HT1080 (cell line): Measurements from ENCODE around the gene CCDC102A. TPM values are rescaled to one million over a fixed set of nuclear protein-coding genes. Genes with fewer than 3 reads are reported as not detected.
"Not testable (repeated sequence)": the region's sequence is repeated elsewhere in the genome, so short reads cannot be mapped to it uniquely, and the experiment has no call there.

Experiments used
- DNase-seq: peaks from one replicate; pipeline ENCODE4 v3.0.0-alpha.2; 2015; ENCODE audit warnings: low read depth
- total RNA-seq: library from RNA; depleted of rRNA; stranded (reverse); fragments of >200 nt; shearing (Covaris generic); gene quantifications from 2 replicates; pipeline ENCODE4 v1.2.3, GENCODE V29; 2014

The CCDC102A gene
- total RNA-seq, 1 experiment from 2014 or later, result 13.7 TPM

DNA sequence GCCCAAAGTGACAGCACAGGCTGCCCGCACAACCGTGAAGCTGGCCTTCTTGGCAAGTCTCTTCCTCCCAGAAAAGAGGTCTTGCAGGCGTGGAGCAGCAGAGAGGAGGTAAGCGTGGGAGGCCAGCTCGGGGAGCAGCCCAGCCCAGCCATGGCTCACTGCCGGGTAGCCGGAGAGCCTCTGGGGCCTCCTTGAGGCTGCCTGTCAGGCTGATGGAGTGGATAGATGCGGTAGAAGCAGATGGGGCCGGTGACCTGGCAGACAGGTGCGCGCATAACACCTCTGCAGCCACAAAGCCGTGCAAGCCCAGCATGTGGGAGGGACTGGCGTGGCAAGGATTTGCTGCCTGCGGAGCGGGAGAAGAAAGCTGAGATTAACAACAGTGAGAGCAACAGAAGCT, 33.0 kb downstream of the CCDC102A start:
- no peak for DNase-seq

DNA sequence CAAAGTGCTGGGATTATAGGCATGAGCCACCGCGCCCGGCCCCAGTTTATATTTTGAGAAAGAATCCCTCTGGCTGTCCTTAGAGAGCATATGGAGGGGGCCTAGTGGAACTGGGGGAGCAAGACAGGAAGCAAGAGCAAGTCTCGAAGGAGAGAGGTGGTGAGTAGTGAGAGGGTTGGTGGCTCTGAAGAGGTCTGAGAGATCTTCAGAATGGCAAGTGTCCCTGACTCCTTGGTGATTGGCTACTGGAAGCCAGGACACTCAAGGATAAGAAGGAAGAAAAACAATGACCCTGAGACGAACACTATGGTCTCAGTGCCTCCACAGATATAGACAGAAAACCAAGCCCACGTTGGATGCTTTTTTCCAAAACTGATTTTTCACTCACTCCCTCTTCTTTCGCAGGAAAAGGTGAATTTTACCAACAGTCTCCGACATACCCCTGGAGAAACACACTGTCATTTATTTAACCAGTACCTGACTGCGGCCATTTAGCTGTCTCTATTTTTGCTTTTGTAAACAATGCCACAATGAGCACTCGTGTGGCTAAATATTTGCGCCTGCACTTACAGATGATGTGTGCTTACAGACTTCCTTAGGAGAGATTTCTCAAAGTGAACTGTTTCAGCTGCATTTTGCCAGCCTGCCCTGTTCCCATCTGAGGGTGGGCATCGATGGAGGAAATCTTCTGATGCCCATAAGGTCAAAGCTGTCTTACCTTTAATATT, 34.2 kb downstream of the CCDC102A start:
- no peak for DNase-seq

DNA sequence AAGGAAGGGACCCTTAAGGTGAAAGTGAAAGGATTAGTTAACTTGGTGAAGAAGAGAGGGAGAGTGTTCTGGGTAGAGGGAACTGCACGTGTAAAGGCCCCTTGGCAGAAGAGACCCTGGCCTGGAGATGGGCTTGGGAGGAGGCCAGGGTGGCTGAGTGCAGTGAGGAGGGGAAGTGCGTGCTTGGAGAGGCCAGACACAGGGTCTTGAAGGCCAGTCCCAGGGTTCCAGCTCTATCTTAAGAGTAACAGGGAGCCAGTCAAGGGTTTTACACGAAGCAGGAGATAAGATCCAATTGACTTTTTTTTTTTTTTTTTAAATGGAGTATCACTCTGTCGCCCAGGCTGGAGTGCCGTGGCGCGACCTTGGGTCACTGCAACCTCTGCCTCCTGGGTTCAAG, 34.9 kb downstream of the CCDC102A start:
- DNase-seq, result no peak

DNA sequence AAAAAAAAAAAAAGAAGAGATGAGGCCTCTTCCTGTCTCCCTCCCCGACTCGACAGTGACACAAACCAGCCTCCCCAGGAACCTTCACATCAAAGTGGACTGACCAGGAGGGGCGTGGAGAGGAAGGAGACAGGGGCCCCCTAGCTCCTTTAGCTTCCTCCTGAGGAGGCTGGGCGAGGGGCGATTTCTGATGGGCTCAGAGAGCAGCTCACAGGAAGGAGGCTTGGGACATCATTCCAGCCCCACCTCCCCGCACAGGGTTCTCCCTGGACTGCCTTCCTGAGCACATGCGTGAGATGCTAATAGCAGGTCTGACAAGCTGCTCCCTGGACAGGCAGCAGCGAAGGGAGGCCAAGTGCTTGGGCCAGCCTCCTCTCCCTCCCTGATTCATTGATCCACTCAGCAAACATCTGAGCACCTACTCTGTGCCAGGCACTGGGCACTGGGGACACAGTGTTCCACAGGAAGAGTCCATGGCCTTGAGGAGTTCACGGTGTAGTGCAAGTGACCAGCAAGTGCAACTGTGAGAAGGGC, 35.7 kb downstream of the CCDC102A start:
- no peak for DNase-seq

DNA sequence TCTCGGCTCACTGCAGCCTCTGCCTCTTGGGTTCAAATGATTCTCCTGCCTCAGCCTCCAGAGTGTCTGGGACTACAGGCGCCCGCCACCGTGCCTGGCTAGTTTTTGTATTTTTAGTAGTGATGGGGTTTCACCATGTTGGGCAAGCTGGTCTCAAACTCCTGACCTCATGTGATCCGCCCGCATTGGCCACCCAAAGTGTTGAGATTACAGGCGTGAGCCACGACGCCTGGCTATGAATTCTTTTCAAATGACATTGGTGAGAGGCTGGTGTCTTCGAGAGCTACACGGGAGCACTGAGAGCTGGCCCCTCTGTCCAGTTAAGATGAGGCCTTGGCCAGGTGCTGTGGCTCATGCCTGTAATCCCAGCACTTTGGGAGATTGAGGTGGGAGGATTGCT, 36.4 kb downstream of the CCDC102A start:
- DNase-seq, result not testable (repeated sequence)

DNA sequence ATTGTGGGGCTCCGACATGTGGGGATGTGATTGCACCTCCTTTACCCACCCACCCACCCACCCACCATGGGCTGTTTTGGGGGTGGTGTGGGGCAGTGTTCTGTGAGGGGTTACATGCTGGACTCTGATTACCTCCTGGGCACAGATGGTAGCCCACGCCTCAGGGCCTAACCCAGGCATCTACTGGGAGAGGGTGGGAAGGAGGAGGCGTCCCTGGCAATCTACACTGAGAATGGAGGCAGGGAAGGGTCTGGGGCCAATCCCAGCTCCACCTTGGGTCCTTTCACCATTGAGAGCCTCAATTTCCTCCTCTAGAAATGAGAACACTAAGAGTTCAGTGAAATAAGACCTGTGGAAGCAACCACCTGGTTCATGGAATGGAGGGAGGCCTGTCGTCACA, 38.3 kb downstream of the CCDC102A start:
- DNase-seq, result no peak

DNA sequence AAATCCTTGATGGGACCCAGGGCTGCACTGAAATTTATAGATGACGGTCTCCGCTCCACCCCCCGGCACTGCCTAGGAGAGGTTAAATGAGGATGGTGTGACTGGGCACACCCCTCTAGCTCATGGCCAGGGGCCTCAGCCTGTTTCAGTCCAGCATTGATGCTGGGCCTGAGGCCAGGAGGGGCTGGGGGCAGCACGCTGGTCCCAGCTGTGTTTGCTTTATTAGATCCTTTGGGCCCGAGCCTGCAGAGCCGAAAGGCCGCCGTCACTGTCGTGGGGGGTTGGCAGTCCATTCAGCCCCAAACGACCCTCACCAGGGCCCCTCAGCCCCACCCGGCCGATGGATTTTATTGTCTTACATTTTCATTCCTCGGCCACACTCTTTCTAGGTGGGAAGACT, 39.2 kb downstream of the CCDC102A start:
- no peak for DNase-seq

DNA sequence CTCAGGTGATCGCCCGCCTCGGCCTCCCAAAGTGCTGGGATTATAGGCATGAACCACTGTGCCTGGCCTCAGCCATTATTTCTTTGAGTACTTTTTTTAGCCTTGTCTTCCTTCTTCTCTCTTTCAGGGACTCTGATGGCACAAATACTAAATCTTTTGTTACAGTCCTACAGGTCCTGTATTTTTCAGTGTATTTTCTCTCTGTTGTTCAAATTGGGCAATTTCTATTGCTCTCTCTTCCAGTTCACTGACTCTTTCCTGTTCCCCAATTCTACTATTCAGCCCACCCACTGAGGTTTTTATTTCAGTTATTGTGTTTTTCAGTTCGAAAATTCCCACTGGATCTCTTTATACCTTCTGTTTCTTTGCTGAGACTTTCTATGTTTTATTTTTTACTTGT, 42.6 kb downstream of the CCDC102A start:
- no peak for DNase-seq

DNA sequence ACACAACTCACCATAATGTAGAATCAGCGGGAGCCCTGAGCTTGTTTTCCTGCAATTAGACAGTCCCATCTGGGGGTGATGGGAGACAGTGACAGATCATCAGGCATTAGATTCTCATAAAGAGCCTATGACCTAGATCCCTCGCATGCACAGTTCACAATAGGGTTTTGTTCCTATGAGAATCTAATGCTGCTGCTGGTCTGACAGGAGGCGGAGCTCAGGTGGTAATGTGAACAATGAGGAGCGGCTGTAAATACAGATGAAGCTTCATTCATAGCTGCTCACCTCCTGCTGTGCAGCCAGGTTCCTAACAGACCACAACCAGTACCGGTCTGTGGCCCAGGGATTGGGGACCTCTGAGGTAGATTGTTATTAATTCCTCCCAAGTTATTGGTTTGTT, 47.1 kb downstream of the CCDC102A start:
- DNase-seq, result no peak

DNA sequence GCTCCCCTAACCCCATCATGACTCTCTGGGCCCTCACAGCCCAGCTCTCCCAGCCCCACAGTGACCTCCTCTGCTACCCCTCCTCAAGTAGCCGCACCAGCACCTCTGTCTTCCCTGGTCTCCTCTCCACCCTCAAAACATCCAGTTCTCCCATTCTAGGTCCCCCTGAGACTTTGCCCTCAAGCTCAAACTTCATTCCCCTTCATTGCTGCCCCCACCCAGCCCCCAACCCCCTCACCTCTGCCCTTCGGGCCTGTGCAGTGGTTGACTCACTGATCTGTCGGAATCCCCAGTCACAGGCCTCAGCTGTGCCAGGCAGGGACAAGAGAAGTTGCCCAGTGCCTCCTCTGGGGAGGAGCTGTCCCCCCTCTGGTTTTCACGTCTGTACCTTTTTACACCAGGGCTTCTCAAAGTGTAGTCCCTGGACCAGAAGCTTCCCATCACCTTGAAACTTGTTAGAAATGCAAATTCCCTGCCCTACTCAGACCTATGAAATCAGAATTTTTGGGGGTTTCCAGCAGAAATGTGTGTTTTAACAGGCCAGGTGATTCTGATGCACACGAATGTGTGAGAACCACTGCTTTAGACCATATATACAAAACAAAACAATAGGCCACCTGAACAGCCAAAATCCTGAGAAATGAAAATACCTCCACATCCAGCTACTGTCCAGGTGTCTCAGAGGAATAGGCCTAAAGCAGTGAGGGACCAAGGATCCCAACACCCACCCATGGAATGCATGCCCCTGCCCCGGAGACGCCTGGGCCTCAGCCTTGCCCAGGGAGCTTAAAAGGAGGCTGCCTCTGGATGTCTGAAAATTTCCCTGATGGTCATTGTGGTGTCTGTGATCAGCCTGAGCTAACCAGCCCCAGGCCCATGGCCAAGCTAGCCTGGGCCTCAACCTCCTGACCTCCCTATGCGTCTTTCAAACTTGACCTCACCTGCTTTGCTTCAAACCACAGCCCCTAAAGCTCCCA, 49.2 kb downstream of the CCDC102A start:
- no peak for DNase-seq

DNA sequence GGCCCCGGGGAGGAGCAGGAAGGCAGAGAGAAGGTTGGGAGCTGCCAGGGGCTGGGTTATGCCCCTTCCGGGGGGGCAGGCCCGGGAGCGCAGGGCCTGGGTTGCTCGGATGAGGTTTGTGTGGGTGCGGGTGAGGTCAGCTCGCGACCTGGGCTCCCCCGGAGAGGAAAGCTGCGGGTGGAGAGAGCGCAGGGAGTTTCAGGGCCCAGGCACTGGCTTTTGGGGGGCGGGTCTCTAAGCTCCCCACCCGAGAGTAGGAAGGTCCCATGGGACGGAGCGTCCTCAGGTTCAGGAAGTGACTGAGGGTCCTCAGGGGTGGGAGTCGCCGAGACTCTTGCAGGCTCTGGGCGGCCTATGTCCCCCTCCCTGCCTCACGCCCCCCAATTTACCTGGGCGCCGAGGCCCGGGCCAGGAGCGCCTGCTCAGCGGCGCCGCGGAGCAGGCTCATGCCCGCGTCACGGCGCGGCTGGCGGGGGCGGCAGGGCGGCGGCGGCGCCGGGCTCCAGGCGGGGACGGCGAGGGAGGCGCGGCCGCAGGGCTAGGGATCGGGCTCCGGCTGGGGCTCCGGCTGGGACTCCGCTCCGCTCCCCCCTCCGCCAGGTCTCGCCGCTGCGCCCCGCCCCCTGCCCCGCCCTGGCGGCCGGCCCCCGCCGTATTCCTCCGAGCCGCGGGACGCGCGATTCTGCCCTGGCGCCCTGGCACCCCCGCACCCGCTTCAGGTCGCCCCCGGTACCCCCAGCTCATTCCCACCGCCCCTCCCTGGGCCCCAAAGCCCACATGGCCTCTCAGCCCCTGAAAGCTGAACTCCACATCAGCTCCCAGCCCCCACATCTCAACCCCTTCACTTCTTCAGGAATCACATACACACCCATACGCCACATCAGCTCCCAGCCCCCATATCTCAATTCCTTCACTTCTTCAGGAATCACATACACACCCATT, 50.2 kb downstream of the CCDC102A start, which contains the start of gene DOK4:
Gene DOK4 (minus strand): TSS at position 578 of the 942 bp plus-strand sequence. CDS start 6,986 bp downstream, outside the sequence.
- DNase-seq, result no peak

DNA sequence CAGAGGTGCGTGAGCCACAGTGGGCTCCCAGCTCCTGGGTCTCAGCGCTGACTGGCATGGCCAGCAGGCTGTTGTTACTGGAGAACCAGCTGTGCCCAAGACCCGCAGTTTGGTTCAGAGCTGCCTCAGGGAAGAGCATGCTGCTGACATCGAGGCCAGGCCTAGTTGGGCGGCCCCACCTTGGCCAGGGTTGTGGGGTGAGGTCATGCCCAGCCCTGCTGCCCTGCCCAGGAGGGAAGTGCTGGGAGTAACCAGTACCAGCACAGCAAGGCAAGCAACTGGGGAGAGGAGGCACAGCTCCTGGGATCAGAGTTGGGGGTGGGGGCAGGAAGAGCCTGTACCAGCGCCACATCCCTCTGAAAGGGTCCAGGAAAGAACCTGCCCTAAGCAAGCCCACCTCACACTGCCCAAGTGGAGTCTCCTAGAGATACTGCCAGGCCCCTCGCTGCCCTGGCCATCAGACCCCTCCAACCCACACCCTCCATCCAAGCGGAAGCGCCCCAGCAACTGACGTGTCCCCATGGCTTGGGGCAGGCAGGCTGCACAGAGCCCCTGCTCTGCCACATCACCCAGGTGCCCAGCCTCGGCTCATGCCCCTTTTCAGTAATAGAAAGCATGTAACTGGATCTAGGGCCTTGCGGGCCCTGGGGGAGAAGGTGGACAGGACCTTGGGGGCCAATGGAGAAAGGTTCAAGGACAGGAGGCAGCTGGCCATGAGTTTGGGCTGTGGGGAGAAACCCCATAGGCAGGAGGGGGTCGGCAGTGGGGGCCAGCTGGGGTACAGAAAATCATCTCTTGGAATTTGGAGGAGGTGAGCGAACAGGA, 51.1 kb downstream of the CCDC102A start:
- no peak for DNase-seq

DNA sequence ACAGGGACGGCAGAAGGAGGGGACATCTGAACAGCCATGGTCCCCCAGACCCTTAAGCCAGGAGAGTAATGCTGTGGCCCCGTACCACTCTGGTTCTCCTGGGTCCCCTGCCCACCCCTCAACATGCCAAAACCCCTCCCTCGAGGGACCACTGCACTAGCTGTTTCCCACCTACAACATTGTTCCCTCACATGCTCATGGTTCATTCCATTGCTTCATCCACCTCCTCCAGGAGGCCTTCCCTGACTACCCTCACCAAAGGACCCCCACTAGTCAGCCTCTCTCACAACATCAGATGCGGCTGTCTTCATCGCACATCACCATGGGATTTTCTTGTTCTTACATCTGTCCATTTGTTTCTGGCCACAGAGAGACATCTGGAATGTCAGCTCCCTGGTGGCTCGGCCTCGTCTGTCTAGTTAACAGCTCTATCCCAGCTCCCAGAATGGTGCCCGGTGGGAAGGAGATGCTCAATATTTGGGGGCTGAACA, 51.8 kb downstream of the CCDC102A start:
- no peak for DNase-seq

DNA sequence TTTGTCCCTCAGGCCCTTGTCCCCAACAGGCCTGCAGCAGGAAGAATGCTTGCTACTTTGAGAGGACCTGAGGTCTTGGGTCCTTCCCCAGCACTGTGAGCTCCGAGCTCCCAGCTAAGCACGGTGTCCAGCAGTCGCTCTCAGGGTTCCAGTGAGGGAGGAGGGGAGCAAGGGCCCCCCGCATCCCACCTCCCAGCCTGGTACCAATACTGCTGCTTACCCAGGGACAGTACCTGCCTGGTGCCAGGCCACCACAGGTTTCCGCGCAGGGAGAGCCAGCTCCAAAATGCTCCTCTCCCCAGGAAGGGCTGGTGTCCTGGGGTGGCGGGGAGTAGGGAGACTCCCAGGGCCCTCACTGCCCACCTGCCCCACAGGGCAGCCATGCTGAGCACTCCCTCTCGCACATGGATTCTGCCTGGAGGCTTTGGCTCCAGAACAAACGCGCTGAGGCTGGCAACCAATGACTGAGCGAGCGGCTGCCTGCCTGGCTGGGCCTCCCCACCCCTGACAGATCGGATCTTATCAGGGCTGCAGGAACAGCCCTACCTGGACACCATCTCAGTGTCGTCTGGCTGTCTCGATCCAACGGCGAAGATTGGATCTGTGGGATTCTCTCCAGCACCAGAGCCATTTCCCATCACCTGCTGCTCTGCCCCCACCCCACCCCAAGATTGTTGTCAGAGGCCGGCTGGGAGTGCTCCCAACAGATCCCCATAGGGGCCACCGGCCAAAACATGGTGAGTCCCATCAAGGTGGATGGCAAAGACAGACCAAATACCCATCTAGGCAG, 52.5 kb downstream of the CCDC102A start:
- DNase-seq, result no peak

DNA sequence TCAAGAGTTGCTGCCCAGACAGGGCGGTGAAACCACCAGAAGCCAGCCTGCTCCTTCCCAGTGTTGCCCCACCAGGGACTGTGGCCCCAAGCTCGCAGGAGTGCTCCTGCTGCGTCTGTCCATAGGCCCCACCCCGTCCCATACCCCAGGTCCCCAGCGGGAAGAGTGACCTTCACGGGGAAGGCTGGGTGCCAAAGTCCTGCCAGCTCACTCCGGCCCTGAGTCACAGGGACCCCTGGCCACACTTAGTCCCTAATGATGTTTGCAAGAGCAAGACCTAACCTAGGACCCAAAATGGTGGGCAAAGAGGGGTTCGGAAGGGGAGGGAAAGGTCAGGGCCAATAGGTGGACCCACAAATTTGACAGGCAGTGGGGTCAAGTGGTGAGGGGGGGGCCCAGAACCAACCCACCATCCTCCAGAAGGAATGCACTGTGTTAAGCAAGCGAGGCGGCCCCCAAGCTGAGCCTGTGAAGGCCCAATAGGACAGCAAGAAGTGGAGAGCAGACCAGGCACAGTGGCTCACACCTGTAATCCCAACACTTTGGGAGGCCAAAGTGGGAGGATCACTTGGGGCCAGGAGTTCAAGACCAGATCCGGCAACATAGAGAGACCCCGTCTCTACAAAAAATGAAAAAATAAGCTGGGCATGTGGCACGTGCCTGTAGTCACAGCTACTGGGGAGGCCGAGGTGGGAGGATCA, 53.4 kb downstream of the CCDC102A start:
- no peak for DNase-seq

DNA sequence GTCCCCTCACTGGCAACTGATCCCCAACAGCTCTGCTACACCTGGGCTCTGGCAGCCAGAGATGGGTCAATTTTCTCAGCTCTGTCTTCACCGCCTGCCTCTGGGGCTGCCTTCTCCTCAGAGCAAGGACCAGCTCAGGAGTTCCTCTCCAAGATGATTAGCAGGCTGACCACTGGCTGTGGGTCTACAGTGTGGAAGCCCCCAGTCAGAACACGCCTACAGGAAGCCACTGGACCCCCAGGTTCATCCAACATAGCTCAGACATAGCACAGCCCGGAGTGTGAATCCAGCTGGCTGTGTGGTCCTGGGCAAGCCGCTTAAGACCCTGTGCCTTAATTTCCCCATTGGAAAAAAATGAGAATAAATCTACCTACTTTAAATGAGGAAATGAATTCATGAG, 55.0 kb downstream of the CCDC102A start:
- DNase-seq, result no peak

DNA sequence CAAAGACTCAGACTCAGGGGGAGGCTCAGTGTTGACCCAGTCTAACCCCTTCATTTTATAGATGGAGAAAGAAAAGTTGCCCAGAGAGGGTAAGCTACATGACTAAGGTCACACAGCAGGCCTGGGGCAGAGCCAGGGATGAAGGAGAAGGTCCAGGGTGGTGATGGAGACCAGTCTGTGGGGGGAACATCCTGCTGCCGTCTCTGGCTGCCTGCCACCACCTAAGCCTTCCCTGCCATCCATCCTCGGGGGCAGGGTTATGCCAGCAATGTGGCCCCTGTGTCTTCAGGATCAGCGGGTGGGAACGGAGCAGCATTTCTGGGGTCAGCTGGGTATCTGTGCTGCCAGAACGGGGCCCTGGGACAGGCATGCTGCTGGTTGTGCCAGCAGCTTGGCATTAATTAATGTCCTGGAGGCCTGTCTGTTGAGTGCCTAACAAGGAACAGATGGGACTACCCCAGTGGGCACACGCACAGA, 55.6 kb downstream of the CCDC102A start:
- DNase-seq, result no peak
